Neural cell (in vitro differentiated cells): ENCODE results near the gene INSM1.

Source experiments
- CTCF ChIP-seq: fragments of 450-650 bp; IDR thresholded peaks from 2 replicates; pipeline ENCODE4 v1.5.1; 2014; ENCODE audit warnings: antibody characterized with exemption, mild to moderate bottlenecking, moderate library complexity; ENCODE audit not compliant: poor library complexity, severe bottlenecking
- EP300 ChIP-seq: fragments of 450-650 bp; conservative IDR thresholded peaks from 2 replicates; pipeline ENCODE4 v1.6.1; 2014; ENCODE audit warnings: antibody characterized with exemption, mild to moderate bottlenecking, moderate library complexity; ENCODE audit not compliant: poor library complexity, severe bottlenecking
- EZH2 ChIP-seq: fragments of 200-600, 300-800 bp; shearing (Covaris generic), sonication (generic); IDR thresholded peaks from 2 replicates; pipeline ENCODE4 v1.6.1; 2014; ENCODE audit warnings: antibody characterized with exemption, low read length, borderline replicate concordance, mild to moderate bottlenecking; ENCODE audit not compliant: insufficient read depth, poor library complexity, severe bottlenecking
- MXI1 ChIP-seq: fragments of 450-650 bp; conservative IDR thresholded peaks from 2 replicates; pipeline ENCODE4 v1.6.1; 2014; ENCODE audit warnings: antibody characterized with exemption, mild to moderate bottlenecking; ENCODE audit not compliant: poor library complexity, severe bottlenecking
- POLR2AphosphoS5 ChIP-seq: IDR thresholded peaks from 2 replicates; pipeline ENCODE4 v1.6.1; 2012
- RAD21 ChIP-seq: fragments of 450-650 bp; conservative IDR thresholded peaks from 2 replicates; pipeline ENCODE4 v1.6.1; 2014; ENCODE audit warnings: antibody characterized with exemption, mild to moderate bottlenecking, moderate library complexity
- REST ChIP-seq: IDR thresholded peaks from 2 replicates; pipeline ENCODE4 v1.6.1; 2012; ENCODE audit warnings: borderline replicate concordance
- SMC3 ChIP-seq: fragments of 450-650 bp; conservative IDR thresholded peaks from 2 replicates; pipeline ENCODE4 v1.6.1; 2014; ENCODE audit warnings: antibody characterized with exemption, mild to moderate bottlenecking, moderate library complexity; ENCODE audit not compliant: poor library complexity
- TAF1 ChIP-seq: IDR thresholded peaks from 2 replicates; pipeline ENCODE4 v1.6.1; 2012; ENCODE audit warnings: low read depth

- TF ChIP-seq CTCF (no peak), EZH2 (no peak), POLR2AphosphoS5 (no peak), TAF1 (no peak), EP300 (no peak), MXI1 (no peak), RAD21 (no peak), SMC3 (no peak), REST (no peak)
Measured at GRCh38 chr20:20386192-20386591, 18.3 kb downstream of the INSM1 start.
